ENCODE measurements around the gene PRDM11.

GRCh38 chr11:45154276-45154675, 7.8 kb downstream of the PRDM11 start:
- TF ChIP-seq CTCF (conservative IDR thresholded peaks at IDR 0.05 in 1 of 2, IDR thresholded peaks at IDR 0.05 in 1 of 2; ENCODE audit: extremely low read depth in 1 of 2, insufficient read depth in 1 of 2, low read depth in 1 of 2, low read length in 2 of 2) (no peak), EZH2 (IDR thresholded peaks at IDR 0.05; ENCODE audit: borderline replicate concordance, low read length) (no peak)
